HG02623 (cell line): ENCODE results near the gene C6orf132.
"Not testable (repeated sequence)": the region's sequence is repeated elsewhere in the genome, so short reads cannot be mapped to it uniquely, and the experiment has no call there.

Experiments used
- ATAC-seq: cut with Tn5 transposase; IDR thresholded peaks from one replicate; pipeline ENCODE4 v1.9.1; 2021; ENCODE audit warnings: moderate library complexity; ENCODE audit not compliant: unreplicated experiment

The C6orf132 gene, protein sequence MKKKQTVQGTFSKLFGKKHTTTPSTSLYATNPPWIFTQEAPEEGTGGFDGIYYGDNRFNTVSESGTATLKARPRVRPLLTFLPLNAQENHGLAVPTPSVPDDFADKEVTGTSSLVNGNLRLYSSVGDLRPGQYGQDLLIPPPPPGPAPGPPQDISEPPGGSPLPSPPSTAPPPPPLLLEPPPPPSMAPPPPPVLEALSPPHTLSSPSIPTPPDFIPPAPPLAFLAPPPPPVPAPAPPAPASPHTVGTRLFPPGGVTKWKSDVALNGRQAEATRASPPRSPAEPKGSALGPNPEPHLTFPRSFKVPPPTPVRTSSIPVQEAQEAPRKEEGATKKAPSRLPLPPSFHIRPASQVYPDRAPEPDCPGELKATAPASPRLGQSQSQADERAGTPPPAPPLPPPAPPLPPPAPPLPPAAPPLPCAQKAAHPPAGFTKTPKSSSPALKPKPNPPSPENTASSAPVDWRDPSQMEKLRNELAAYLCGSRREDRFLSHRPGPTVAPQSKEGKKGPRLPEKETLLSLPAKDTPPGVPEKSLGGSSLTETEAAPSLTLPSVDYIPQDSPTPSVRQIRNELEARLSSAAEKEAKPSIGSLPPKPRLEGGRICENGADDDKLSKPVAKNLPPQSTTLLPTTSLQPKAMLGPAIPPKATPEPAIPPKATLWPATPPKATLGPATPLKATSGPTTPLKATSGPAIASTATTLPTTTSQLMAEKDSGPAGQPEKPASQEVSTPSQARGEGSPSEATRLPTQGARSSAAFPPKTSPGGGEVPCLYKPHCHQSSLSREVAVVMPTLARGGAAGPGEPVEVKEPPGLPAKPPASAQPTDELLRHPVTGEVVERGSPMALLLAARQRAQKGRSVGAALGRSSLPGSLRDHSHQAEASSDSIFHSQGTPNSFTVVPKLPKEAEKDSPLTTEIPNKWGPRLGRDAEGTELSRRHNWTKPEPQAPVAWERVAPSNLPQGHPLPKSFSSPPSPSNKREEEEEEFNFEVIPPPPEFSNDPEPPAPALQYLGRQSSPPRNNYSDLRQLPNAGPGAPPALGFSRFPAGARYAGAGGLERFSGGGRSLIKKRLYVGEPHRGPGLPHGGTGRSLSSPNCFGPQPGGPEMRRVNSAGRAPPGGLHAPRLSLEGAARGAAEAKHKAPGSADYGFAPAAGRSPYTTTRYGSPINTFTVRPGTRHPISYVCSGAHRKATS

DNA sequence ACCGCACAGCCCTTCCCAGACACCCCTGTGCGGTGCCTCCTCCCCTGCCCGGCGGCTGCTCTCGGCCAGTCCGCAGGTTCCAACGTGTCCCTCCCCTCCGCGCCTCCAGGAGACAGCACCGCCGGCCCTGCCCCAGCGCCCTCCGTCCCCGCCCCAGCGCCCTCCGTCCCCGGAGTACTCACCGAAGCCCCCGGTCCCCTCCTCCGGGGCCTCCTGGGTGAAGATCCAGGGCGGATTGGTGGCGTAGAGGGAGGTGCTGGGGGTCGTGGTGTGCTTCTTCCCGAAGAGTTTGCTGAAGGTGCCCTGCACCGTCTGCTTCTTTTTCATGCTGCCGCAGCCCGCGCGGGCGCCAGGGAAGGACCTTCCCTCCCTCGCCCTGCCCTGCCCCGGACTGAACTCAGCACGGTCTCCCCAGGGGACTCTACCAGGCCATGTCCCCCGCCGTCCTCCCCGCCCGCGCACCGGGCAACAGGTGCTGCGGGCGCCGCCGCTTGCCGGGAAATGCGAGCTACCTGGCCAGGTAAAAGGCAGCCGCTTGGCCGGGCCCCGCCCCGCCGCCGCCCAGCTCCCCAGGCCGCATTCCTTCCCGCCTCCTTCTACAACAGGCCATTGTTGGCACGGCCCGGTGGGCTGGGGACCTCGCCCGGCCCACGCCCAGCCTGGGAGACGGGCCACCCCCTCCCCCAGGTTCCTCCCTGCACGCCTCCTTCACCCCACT, at the start of gene C6orf132:
TSS of gene C6orf132 (minus strand) at position 503 of the 718 bp plus-strand sequence. CDS start at position 327, 176 bp downstream.
- ATAC-seq = no peak

DNA sequence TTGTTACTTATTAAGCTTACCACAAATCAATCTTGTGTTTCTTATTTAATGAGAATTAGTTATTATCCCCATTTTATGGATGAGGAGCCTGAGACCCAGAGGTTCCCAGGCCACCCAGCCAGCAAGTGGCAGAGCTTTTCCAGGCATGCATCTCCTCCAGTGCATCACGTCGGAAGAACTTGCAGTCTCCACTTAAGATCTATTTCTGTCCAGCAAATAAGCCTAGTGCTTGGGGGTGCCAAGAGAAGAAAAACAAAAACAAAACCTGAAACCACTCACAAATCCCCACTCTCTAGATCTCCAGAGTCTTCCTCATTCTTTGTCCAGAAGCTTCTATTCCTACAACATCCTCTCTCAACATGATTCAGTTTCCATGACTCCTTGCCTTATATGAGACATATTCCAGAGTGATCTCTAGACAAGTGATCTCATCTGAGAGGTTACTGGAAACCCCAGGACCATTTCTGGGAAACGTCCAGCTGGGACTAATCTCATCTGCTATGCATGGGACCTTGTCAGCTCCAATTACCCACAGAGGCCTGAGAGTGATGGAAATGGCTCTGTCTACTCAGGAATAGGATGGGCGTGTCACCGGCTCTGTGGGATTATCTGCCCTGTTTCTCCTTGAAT, 48.2 kb upstream of the C6orf132 start:
- no peak for ATAC-seq

DNA sequence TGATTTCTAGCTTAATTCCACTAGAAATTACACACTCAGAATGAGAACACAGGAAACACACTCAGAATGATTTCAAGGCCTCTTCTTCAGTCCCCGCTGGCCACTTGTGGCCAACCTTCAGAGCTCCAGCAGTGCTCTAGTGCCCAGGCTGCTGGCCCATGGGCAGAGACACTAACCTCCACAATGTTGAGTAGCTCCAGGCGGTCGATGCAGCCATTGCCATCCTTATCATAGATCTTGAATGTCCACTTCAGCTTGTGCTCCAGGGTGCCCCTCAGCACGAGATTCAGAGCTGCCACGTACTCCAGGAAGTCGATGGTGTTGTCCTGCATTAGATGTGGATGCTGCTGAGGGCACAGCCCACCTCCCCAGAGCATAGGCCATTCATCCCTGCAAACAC, 46.0 kb upstream of the C6orf132 start:
- no peak for ATAC-seq

DNA sequence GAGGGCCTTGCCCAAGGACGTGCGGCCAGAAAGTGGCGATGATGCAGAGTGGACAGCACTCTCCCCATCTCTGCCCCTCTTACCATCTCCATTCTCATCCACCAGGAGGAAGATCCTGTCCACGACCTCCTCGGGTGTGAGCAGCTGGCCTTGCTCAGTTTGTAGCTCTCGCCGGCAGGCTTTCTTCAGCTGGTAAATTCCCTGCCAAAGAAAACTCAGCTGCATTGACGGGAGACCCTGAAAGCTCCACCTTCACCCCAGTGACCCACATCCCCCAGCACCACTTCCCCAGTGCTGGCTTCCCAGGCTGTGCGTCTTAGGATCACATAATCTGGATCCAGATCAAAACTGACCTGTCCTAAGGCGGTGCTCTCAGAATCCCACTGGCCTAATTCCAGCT, 43.2 kb upstream of the C6orf132 start:
- ATAC-seq = no peak

DNA sequence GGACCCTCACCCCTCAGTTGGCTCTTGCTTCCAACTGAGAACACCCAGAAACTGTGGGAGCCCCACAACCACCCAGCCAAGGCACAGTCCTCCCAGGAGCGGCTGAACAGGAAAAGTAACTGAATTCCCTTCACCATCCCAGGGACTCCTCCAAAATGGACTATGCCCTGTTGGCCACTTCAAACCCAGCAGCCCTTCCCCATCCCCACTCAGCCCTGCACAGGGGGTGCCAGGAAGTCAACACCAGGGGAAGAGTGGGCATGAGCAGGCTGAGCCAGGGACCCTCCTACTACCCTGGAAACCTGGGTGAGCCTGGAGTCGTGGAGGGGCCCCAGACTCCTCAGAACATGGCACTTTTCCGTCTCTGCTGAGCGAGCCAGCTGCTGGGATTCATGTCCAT, 42.1 kb upstream of the C6orf132 start:
- no peak for ATAC-seq

DNA sequence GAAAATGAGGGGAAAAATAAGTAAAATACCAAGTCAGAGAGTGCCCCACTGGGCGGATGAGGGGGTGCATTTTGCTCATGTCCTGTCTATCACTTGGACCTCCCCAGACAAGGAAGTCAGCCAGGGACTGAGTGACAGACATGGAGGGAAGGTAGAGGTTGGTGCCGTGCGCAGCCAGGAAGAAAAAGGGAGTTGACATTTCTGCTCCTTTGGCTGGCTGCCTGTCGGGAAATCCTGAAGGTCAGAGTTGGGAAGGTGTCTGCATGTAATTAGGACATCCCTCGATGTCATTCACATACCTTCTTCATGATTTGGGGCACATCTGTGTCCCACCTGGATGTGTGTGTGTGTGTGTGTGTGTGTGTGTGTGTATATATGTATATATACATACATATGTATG, 39.7 kb upstream of the C6orf132 start:
- ATAC-seq = no peak

DNA sequence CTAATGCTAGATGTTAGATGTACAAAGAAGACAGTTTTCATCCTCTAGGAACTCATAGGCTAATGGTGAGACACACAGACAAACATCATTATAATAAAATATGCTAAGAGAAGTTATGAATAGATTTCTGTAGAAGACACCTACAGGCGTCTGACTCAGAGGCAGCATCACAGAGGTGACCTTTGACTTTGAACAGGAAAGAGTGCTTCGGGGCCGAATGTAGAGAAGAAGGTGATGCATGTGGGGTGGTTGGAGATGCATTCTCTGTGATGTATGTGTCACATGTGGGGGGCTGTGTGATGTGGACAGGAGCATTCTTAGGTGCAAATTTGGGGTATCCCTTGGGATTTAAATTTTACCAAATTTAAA, 37.5 kb upstream of the C6orf132 start:
- no peak for ATAC-seq

DNA sequence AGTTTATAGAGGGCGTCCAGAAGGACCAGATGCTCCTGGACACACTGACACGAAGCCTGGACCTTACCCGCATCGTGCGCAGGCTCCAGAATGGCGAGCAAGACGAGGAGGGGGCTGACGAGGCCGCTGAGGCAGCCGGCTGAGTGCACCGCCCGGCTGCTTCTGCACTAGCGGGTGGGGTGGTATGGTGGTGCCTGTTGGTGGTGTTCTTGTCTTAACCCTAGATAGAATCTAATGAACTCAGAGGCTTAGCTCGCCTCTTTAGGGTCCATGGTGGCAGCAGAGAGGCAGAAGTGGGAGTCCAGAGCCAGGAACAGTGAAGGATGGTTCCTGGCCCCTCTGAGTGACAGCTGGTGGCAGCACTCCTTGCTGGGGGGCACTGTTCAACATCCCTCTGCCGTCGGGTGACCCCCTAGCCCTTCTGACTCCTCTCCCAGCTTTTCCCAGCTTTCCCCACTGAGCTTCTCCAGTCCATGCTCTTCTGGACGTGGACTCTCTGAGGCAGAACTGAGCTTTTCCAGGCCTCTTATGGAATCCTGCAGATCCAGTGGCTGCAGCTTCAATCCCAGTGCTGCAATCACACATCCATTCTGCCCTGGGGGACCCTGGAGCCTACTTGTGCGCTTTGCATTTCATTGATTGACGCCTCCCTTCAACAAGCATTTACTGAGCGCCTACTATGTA, 37.0 kb upstream of the C6orf132 start:
- ATAC-seq = no peak

DNA sequence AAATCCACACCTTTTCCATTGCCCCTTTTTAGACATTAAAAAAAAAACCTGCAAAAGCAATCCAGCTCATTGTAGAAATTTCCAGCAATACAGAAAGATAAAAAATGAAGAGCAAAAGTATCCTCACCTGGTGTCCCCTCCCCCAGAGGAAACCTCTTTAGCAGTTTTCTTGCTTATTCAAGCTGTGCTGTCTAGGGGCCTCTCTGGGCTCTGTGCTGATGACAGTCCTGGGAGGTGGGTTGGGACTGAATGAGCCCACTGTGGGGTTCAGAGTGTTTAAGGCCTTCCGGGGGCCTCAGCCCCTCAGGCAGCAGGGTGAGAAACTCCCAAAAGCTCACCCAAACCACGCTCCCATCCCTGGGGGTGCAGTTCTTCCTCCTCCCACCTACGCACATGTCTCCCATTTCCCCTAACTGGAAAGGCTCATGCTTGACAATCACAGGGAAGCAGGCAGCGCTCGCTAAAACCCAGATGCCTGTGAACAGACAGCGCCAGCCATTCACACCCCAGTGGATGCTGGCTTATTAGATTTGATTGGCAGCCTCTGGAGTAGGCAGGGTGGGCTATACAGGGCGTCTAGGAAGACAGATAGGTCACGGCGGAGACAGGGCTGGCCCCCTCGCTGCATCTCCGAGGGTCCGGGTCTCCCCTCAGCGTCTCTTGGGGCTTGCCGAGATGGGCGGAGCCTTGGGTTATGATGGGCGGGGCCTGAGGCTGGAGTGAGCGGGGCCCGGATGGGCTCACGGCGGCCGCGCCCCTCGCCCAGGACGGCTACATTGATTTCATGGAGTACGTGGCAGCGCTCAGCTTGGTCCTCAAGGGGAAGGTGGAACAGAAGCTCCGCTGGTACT, 35.3 kb upstream of the C6orf132 start:
- ATAC-seq = no peak

DNA sequence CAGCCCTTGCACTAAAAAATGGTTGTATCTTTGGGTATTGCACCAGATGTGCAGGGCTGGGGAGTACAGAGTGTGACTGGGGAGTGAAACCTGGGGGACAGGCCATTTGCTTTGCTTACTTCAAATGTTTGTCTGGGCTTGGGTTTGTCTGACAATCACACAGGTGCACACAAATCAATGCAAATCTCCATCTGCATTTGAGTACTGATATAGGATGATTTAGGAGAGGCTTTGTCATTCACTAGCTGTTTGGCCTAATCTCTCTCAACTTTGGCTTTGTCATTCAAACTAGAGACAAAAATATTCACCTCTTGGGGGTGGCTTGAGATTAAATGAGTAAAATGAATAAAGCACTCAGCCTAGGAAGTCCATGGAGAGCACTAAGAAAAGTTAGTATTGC, 34.6 kb upstream of the C6orf132 start:
- ATAC-seq = no peak

DNA sequence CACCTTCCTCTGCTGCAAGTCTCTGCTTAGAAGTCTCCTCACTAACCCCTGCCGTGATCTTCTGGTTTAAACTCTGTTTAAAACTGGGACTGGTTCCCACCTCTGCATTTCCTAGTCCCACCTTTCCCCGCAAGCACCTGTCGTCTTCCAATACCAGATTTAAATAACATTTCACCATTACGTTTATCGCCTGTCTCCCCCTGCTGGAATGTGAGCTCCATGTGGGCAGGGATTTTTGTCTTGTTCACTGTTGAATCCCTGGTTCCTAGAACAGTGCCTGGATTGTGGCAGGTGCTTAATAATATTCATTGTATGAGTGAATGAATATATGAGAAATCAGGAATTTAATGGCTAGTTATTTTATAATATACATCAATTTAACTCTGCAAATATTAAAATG, 33.4 kb upstream of the C6orf132 start:
- ATAC-seq = no peak

DNA sequence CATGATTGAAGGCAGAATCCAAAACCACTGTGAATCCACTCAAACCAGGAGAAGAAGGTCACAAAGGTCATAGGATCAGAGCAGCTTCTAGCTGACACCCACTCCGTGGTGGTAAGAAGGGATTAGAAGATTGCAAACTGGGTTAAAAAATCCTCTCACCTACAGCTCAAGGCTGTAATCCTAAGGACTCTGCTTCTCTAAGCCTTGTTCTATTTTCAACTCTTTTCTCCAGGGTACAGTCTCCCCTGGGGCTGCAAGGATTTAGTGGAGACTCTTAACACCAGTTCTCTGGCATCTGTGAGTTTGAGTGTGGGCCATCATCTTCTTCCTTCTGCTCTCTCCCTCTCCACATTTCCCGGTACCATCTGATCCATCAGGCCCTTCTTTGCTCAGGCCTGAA, 30.7 kb upstream of the C6orf132 start, which contains the start of gene GUCA1A:
TSS of gene GUCA1A (plus strand) at position 264 of the 400 bp plus-strand sequence. CDS start 250 bp downstream, outside the sequence.
- no peak for ATAC-seq

DNA sequence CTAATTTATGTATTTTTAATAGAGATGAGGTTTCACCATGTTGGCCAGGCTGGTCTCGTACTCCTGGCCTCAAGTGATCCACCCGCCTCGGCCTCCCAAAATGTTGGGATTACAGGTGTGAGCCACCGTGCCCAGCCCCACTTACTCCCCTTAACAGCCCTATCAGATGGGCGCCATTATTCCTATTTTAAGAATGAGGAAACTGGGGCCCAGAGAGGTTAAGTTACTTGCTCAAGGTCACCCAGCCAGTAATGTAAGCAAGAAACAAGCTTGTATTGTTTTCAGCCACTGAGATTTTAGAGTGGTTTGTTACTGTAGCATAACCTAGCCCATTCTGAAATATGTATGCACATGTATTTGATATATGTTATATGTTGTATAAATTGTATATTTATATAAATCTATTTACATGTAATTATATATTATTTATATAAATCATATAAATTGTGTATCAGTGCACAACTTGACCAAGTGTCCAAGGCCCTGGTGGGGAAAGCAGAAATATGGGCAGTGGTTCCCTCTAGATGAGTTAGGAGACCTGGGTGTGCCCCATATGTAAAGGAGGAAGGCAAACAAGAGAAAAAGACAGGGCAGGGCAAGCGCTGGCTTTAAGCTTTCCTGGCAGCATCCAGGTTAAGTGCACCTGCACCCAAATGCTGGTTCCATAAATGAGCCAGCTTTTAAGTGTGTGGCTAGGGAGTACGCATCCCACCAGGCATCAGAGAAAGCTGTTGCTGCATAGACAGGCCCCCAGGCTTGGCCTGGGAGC, 29.6 kb upstream of the C6orf132 start:
- no peak for ATAC-seq

DNA sequence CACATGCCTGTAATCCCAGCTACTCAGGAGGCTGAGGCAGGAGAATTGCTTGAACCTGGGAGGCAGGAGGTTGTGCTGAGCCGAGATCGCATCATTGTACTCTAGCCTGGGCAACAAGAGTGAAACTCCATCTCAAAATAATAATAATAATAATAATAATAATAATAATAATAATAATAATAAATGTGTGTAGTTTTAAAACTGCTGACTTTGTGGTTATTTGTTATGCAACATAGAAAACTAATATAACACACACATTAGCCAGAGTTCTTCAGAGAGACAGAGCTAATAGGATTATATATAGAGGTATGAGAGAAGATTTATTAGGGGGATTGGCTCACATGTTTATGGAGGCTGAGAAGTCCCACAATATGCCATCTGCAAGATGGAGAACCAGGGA, 27.4 kb upstream of the C6orf132 start:
- ATAC-seq = not testable (repeated sequence)

DNA sequence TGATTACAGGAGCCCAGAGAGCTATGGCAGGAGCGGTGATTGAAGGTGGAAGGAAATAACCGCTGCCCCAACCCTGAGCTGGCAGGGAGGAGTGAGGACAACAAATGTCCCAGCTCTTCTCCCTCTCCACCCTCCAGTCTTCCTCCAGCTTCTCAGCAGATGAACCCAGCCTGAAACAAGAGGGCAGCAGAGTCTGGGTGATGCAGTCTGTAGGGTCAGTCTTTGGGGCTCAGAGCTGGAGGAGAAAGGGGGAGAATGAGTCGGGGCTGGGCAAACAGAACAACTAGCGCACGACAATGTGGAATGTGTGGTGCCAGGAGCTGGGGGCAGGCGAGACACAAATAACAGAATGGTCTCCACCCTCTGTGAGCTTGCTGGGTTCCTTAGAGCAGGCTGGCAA, 26.2 kb upstream of the C6orf132 start:
- no peak for ATAC-seq

DNA sequence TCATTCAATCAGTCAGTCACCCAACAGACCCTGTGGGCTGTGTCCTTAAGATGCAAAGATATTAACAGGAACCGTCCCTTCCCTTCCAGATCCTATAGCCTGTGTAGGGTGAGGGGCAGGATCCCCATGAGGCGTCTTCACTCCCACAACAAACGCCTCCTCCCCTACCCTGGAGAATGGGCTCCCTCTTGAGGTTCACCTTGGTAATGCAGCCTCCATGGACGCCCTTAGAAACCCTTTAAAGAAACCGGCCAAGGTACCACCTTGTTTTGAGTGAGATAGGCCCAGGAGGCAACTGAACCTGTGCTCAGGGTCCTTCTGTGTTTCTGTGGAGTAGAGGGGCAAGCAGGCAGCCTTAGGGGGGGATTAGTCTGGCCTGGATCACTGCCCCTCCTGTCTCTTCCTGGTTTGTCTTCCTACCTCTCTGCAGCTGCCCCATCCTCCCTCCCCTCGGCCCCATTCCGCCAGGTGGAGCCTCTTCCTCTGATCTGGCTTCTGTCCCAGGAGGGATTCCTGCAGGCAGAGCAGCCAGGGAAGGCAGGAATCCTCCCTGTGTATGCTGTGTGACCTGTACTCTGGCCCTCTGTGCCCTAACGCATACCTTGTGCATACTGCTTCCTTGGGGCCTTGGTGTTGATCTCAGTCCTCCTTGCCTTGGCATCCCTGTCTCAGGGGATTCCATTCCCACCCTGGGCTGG, 24.2 kb upstream of the C6orf132 start:
- no peak for ATAC-seq

DNA sequence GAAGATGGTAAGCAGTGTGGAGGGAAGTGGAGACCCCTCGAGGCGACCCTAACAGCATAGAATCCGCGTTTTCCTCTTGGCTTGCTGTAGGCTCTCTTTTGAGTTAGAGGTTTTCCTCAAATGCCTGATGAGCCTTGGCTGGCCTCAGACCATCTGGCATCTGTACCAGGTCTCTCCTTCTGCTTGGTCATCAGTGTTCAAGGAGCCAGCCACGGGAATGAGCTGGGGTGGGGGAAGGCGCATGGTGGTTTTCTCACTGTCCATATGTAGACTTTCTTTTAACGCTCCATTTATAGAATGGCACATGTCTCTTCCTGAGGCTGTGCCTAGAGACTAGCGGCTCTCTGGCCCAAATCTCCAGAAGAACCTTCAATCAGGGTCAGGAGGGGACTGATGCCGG, 22.6 kb upstream of the C6orf132 start:
- no peak for ATAC-seq
